A673 (cell line): ENCODE results near the gene L3MBTL3. TPM values are rescaled to one million over a fixed set of nuclear protein-coding genes. Genes with fewer than 3 reads are reported as not detected.
A peak's percentile ranks its signal among the peaks of the same experiment; 100 is the strongest.

Experiments used
- BruUV-seq: library from RNA; stranded (reverse); fragments of 400-500 nt; replicated peaks from 2 replicates; lab custom pipeline; 2021; lab: Mats Ljungman, UMichigan
- CTCF ChIA-PET: fragments of 300-600 bp; sonication (Branson Sonifier 250); formaldehyde crosslinking; loops from one replicate; lab custom pipeline; 2022; ENCODE audit warnings: antibody characterized with exemption; lab: Charles Lee
- POLR2A ChIA-PET: fragments of 300-600 bp; sonication (Branson Sonifier 250); formaldehyde crosslinking; loops from one replicate; lab custom pipeline; 2022; ENCODE audit warnings: antibody characterized with exemption; ENCODE audit not compliant: low non-redundant PET; lab: Charles Lee
- DNase-seq: peaks from one replicate; pipeline ENCODE4 v3.0.0-alpha.2; 2015; ENCODE audit warnings: low spot score
- H3K27ac ChIP-seq: fragments of 200-600 bp; sonication (generic); 2 replicates; pipeline ENCODE4 v1.5.1; 2016; ENCODE audit warnings: mixed run types, low read depth, mild to moderate bottlenecking, mixed read lengths, antibody characterized with exemption, low read length; ENCODE audit not compliant: poor library complexity, severe bottlenecking
- H3K27me3 ChIP-seq: fragments of 200-600 bp; sonication (generic); replicated peaks from 2 replicates; pipeline ENCODE4 v1.6.1; 2017; ENCODE audit warnings: mixed run types, low read depth, mild to moderate bottlenecking, mixed read lengths, antibody characterized with exemption, low read length; ENCODE audit not compliant: insufficient read depth, poor library complexity
- H3K36me3 ChIP-seq: fragments of 200-600 bp; sonication (generic); 2 replicates; pipeline ENCODE4 v1.6.1; 2016; ENCODE audit warnings: mixed run types, mild to moderate bottlenecking, mixed read lengths, antibody characterized with exemption, low read length; ENCODE audit not compliant: insufficient read depth, poor library complexity, severe bottlenecking
- H3K4me1 ChIP-seq: fragments of 200-600 bp; sonication (generic); 2 replicates; pipeline ENCODE4 v1.6.1; 2017; ENCODE audit warnings: mixed run types, mild to moderate bottlenecking, mixed read lengths, antibody characterized with exemption, low read length; ENCODE audit not compliant: insufficient read depth, poor library complexity, severe bottlenecking
- H3K4me3 ChIP-seq: fragments of 200-600 bp; sonication (generic); 2 replicates; pipeline ENCODE4 v1.5.1; 2016; ENCODE audit warnings: low read depth, mixed run types, mild to moderate bottlenecking, mixed read lengths, low read length; ENCODE audit not compliant: poor library complexity, severe bottlenecking
- H3K9me3 ChIP-seq: fragments of 200-600 bp; sonication (generic); 2 replicates; pipeline ENCODE4 v1.6.1; 2016; ENCODE audit warnings: mixed run types, low read depth, mild to moderate bottlenecking, mixed read lengths, antibody characterized with exemption, low read length; ENCODE audit not compliant: poor library complexity, severe bottlenecking
- EZH2 ChIP-seq: fragments of 200-600 bp; sonication (generic); IDR thresholded peaks from 2 replicates; pipeline ENCODE4 v1.6.1; 2017; ENCODE audit warnings: borderline replicate concordance, low read depth, mild to moderate bottlenecking, mixed read lengths, antibody characterized with exemption, low read length; ENCODE audit not compliant: poor library complexity, severe bottlenecking
- intact Hi-C: fragments of 100-400 bp; cut with micrococcal nuclease; formaldehyde crosslinking; loops from one replicate; pipeline ENCODE4 v1.10.0; 2022; ENCODE audit not compliant: unreplicated experiment
- total RNA-seq: library from RNA; stranded (reverse); gene quantifications from 2 replicates; pipeline ENCODE4 v1.2.3, GENCODE V29; 2021
- TF ChIP-seq, protein P1 (sequence below): fragments of 300-800, 200-600 bp; sonication (generic); conservative IDR thresholded peaks from 2 replicates; pipeline ENCODE4 v1.5.1; 2017; ENCODE audit warnings: low read depth, mild to moderate bottlenecking, antibody characterized with exemption, low read length, moderate library complexity, mixed read lengths

L3MBTL3 gene
- total RNA-seq, 1 experiment from 2014 or later = 40.8 TPM

DNA sequence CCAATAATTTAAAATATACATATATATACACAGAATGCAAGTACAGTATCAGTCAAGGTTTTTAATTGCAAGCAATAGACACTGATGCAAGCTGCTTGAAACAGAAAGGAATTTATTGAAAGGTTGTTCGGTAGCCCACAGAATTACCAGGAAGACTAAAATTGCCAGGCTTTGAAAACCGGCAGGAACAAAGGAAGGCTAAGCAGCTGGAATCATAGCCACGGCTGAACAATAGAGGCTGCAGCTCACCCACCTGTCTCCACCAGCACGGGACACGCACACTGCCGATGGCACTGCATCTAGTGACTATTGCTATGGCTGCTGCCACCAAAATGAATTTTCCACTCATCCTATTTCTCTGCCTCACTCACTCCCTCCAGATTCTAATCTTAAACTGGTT, 22.0 kb upstream of the L3MBTL3 start:
- no peaks in the 10 kb centered on the region for H3K9me3 ChIP-seq
- no peak for DNase-seq
- no peaks in the 10 kb centered on the region for H3K27me3 ChIP-seq
- BruUV-seq = no TSS peak
- intact Hi-C loops = no loop called here
- no peak overlapping the region for H3K27ac ChIP-seq
- H3K4me3 ChIP-seq = no peak overlapping the region
- ChIA-PET POLR2A (no interaction called here), CTCF (no interaction called here)
- no peaks in the 10 kb centered on the region for H3K36me3 ChIP-seq
- TF ChIP-seq, protein P1, sequence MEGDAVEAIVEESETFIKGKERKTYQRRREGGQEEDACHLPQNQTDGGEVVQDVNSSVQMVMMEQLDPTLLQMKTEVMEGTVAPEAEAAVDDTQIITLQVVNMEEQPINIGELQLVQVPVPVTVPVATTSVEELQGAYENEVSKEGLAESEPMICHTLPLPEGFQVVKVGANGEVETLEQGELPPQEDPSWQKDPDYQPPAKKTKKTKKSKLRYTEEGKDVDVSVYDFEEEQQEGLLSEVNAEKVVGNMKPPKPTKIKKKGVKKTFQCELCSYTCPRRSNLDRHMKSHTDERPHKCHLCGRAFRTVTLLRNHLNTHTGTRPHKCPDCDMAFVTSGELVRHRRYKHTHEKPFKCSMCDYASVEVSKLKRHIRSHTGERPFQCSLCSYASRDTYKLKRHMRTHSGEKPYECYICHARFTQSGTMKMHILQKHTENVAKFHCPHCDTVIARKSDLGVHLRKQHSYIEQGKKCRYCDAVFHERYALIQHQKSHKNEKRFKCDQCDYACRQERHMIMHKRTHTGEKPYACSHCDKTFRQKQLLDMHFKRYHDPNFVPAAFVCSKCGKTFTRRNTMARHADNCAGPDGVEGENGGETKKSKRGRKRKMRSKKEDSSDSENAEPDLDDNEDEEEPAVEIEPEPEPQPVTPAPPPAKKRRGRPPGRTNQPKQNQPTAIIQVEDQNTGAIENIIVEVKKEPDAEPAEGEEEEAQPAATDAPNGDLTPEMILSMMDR = no peak
- TF ChIP-seq EZH2 = no peak
- no peaks in the 10 kb centered on the region for H3K4me1 ChIP-seq

DNA sequence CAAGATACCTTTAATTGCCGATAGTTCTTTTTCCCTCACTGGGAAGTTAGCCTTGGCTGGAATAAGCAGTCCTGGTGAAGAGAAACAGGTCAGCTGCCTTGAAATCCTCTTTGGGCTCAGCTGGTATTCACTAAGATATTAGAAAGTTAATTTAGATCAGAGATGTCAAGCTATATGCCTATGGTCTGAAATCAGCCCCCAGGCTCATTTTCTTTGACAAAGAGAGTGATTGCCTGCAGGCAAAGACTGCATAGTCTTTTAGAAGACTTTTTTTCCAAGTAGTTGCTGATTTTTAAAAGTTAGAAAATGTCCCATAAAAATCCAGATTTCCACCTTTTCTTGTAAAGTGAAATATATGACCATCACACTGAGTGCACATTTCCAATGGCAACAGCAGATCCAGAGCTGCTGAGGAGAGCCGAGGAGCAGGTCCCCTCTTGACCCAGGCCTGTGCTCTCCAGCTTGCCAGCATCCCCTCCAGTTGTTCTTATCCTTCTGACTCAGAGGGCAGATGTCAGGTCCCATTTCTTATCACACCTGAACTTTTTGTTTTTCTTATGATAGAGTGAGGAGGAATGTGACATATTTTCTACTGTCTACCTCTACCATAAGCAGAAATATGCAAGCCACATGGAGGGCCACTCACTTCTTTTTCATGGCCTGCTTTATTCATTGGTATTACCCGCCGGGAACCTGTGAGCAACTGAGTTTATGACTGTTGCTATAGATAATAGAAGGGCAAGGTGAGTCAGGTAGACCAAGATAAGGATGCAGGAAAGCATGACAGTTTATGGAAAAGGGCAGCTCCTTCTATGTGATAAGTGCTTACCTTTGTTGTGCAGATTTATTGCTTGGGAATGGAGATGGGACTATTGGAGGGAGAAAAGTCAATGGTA, 17.6 kb upstream of the L3MBTL3 start:
- no TSS peak for BruUV-seq
- Histone ChIP-seq H3K27ac (no peak overlapping the region), H3K4me3 (no peak overlapping the region), H3K36me3 (no peaks in the 10 kb centered on the region), H3K27me3 (no peaks in the 10 kb centered on the region), H3K4me1 (no peaks in the 10 kb centered on the region), H3K9me3 (no peaks in the 10 kb centered on the region)
- POLR2A ChIA-PET = no interaction called here
- intact Hi-C loops = no loop called here
- DNase-seq = no peak
- CTCF ChIA-PET = no interaction called here
- TF ChIP-seq EZH2 = no peak

DNA sequence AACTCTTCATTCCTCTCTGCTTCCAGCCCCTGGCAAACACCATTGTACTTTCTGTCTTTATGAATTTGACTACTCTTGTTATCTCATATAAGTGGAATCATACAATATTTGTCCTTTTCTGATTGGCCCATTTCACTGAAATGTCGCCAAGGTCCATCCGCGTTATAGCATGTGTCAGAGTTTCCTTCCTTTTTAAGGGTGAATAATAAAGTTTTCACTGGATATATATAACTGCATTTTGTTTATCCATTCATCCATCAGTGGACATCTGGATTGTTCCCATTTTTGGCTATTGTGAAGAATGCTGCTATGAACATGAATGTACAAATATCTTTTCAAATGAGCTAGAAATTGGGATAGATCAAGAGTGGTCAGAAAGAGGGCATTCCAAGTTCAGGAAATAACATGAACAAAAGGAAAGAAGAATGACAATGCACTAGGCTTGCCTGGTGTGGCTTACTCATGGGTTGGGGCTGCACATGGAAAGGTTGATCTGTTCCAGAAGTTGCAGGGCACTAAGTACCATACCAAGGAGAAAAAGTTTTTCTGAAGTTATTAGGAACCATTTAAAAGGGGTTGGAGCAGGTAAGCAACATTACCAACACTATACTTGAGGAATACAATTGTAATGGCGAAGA, 10.0 kb upstream of the L3MBTL3 start:
- ChIA-PET CTCF (no interaction called here), POLR2A (no interaction called here)
- Histone ChIP-seq H3K4me1 (no peaks in the 10 kb centered on the region), H3K36me3 (no peaks in the 10 kb centered on the region), H3K27me3 (no peaks in the 10 kb centered on the region), H3K9me3 (no peaks in the 10 kb centered on the region), H3K27ac (no peak overlapping the region), H3K4me3 (no peak overlapping the region)
- BruUV-seq = no TSS peak
- no peak for TF ChIP-seq EZH2
- DNase-seq = no peak
- intact Hi-C loops = no loop called here

DNA sequence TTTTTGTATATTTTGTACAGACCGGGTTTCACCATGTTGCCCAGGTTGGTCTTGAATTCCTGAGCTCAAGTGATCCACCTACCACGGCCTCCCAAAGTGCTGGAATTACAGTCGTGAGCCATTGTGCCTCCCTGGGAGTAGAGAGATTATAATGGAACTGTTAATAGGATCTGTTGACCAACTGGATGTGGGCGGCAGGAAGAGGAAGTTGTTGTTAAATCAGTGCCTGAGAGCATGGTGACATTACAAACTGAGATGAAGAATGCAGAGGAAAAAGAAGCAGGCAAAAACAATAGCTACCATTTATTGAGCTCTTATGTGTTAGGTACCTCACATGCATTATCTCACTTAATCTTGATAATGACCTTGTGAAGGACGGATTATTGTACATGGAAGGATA, 9.2 kb upstream of the L3MBTL3 start:
- ChIA-PET POLR2A (interaction anchor here (0.6 kb wide), 1 partner anchor 46 kb away, joined by 6 read pairs; no protein-coding TSS in a partner anchor), CTCF (no interaction called here)
- H3K4me3 ChIP-seq = no peak overlapping the region
- no peaks in the 10 kb centered on the region for H3K27me3 ChIP-seq
- TF ChIP-seq, protein P1 = no peak
- TF ChIP-seq EZH2 = no peak
- DNase-seq = peak; percentile 52
- no peaks in the 10 kb centered on the region for H3K36me3 ChIP-seq
- no peaks in the 10 kb centered on the region for H3K4me1 ChIP-seq
- intact Hi-C loops = no loop called here
- H3K9me3 ChIP-seq = no peaks in the 10 kb centered on the region
- no peak overlapping the region for H3K27ac ChIP-seq
- BruUV-seq = no TSS peak
